OCI-LY7 (cell line): Measurements from ENCODE around the gene HSPB6.

Source experiments
- CTCF ChIP-seq: fragments of 200-600 bp; sonication (generic); conservative IDR thresholded peaks from 2 replicates; pipeline ENCODE4 v1.5.1; 2014; ENCODE audit warnings: mild to moderate bottlenecking, antibody characterized with exemption, low read length, moderate library complexity, mixed read lengths
- EZH2phosphoT487 ChIP-seq: fragments of 200-600 bp; sonication (generic); IDR thresholded peaks from 2 replicates; pipeline ENCODE4 v1.6.1; 2018; ENCODE audit warnings: low read depth, borderline replicate concordance, mild to moderate bottlenecking, mixed run types, antibody characterized with exemption, low read length, moderate library complexity, mixed read lengths

DNA sequence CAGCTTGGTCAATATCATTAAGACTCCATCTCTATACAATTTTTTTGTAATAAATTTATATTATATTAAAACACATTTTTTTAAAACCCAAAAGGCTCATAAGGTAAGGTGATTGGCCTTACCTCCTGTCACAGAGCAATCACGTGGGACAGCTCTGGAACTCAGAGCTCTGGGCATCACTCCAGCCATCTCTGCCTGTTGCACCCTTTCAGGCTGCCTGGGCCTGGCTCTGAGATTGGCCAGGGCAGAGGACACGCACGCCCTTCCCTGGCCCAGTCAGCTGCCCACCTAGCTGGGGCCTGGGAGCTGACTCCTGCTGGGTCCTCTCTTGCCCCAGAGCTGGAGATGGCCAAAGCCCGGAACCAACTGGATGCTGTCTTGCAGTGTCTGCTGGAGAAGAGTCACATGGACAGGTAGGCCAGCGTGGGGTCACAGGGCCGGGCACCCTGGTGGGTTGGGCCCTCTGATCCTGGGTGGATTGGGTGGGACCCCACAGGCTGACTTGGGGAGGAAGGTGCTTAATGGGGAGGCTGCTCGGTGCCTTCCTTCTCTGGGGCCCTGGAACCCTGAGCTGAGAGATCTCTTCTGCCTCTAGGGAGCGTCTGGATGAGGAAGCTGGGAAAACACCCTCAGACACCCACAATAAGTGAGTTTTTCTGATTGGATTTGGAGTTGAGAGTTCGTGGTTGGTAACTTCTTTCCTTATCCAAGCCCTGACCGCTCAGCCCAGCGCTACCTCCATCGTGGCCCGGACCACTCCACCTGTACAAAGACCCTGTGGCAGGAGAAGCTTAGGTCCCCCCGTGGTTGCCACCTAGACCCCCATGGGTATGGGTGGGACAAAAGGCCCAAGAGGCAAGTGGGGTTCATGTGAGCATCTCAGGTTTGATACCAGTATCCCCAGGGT lies 4.7 kb downstream of the HSPB6 start:
- no peak for TF ChIP-seq CTCF
- TF ChIP-seq EZH2phosphoT487: no peak
